Panc1 (cell line): Measurements from ENCODE around the gene KCNF1. TPM values are rescaled to one million over a fixed set of nuclear protein-coding genes. Genes with fewer than 3 reads are reported as not detected.

Experiments used
- ATAC-seq: fragments of 200-7000 bp; cut with Tn5 transposase; 2 replicates; pipeline ENCODE4 v1.9.1; 2020; ENCODE audit warnings: mild to moderate bottlenecking, moderate library complexity
- BruUV-seq: library from RNA; stranded (reverse); fragments of 400-500 nt; replicated peaks from 2 replicates; lab custom pipeline; 2021; lab: Mats Ljungman, UMichigan
- CTCF ChIA-PET: fragments of 300-600 bp; sonication (Branson Sonifier 250); formaldehyde crosslinking; loops from one replicate; lab custom pipeline; 2022; ENCODE audit warnings: antibody characterized with exemption; lab: Charles Lee
- POLR2A ChIA-PET: fragments of 300-600 bp; sonication (Branson Sonifier 250); formaldehyde crosslinking; loops from one replicate; lab custom pipeline; 2022; ENCODE audit warnings: antibody characterized with exemption; lab: Charles Lee
- DNase-seq: peaks from one replicate; pipeline ENCODE4 v3.0.0-alpha.2; 2010; ENCODE audit warnings: low read depth, low spot score
- H3K27ac ChIP-seq: 2 replicates; pipeline ENCODE4 v1.5.1; 2011; ENCODE audit warnings: mild to moderate bottlenecking, low read length, inconsistent platforms
- H3K27me3 ChIP-seq: fragments of 200-500 bp; sonication (Bioruptor generic); 2 replicates; pipeline ENCODE4 v1.6.0; 2014; ENCODE audit warnings: low read length, inconsistent platforms; ENCODE audit not compliant: control insufficient read depth, insufficient read depth
- H3K36me3 ChIP-seq: fragments of 200-500 bp; sonication (Bioruptor generic); 2 replicates; pipeline ENCODE4 v1.5.1; 2014; ENCODE audit warnings: inconsistent platforms, mild to moderate bottlenecking, low read length, moderate library complexity; ENCODE audit not compliant: control insufficient read depth, insufficient read depth
- H3K4me1 ChIP-seq: 2 replicates; pipeline ENCODE4 v1.5.1; 2011; ENCODE audit warnings: inconsistent platforms, mild to moderate bottlenecking, low read length, moderate library complexity; ENCODE audit not compliant: control insufficient read depth, insufficient read depth
- H3K4me3 ChIP-seq, 2 experiments: 2 replicates each; pipeline ENCODE4 v1.5.1; 2011 to 2012; ENCODE audit warnings: low read depth in 2 of 2, low read length in 2 of 2, mild to moderate bottlenecking in 2 of 2, inconsistent platforms in 1 of 2, moderate library complexity in 1 of 2
- H3K9me3 ChIP-seq: fragments of 200-500 bp; sonication (Bioruptor generic); 2 replicates; pipeline ENCODE4 v1.5.1; 2014; ENCODE audit warnings: low read depth, mild to moderate bottlenecking, inconsistent platforms, low read length, moderate library complexity; ENCODE audit not compliant: control insufficient read depth, insufficient read depth
- CTCF ChIP-seq: fragments of 450-650 bp; IDR thresholded peaks from 2 replicates; pipeline ENCODE4 v1.5.1; 2017; ENCODE audit warnings: mild to moderate bottlenecking
- POLR2AphosphoS5 ChIP-seq: IDR thresholded peaks from 2 replicates; pipeline ENCODE4 v1.6.1; 2012; ENCODE audit warnings: mild to moderate bottlenecking, low read depth, low read length, moderate library complexity
- SIN3A ChIP-seq: IDR thresholded peaks from 2 replicates; pipeline ENCODE4 v1.6.1; 2012; ENCODE audit warnings: low read depth, mild to moderate bottlenecking, low read length, moderate library complexity, borderline replicate concordance; ENCODE audit not compliant: insufficient read depth
- TCF7L2 ChIP-seq: IDR thresholded peaks from 2 replicates; pipeline ENCODE4 v1.6.1; 2011; ENCODE audit warnings: mild to moderate bottlenecking, low read depth, low read length, inconsistent platforms
- in situ Hi-C: cut with HindIII; loops from 2 replicates; pipeline ENCODE4 v1.10.0; 2016; ENCODE audit warnings: low sequenced_read_pairs, low pct_unique_long_range_greater_than_20kb
- intact Hi-C: fragments of 100-400 bp; cut with micrococcal nuclease; formaldehyde crosslinking; loops from one replicate; pipeline ENCODE4 v1.10.0; 2022; ENCODE audit not compliant: unreplicated experiment
- total RNA-seq: library from RNA; stranded (reverse); gene quantifications from one replicate; pipeline ENCODE4 v1.2.1, GENCODE V29; 2021; ENCODE audit not compliant: unreplicated experiment
- TF ChIP-seq, protein P1 (sequence below), 2 experiments: IDR thresholded peaks; 2 replicates each; pipeline ENCODE4 v1.6.1; 2011 to 2012; ENCODE audit warnings: low read depth in 2 of 2, control low read depth in 1 of 2, low read length in 1 of 2, mild to moderate bottlenecking in 1 of 2, moderate library complexity in 1 of 2; ENCODE audit not compliant: insufficient read depth in 1 of 2

KCNF1 gene
- total RNA-seq, 1 experiment from 2014 or later: 0.39 TPM

- DNase-seq: no peak
- Histone ChIP-seq H3K4me1 (no peaks in the 10 kb centered on the region), H3K36me3 (no peaks in the 10 kb centered on the region), H3K27me3 (peaks cover 2% of the 10 kb centered on the region), H3K27ac (no peak overlapping the region), H3K4me3 (no peak overlapping the region), H3K9me3 (no peaks in the 10 kb centered on the region)
- POLR2A ChIA-PET: no interaction called here
- ATAC-seq: no peak
- in situ Hi-C loops (no loop called here), intact Hi-C loops (no loop called here)
- no peak for TF ChIP-seq SIN3A
- no peak for TF ChIP-seq TCF7L2
- no peak for TF ChIP-seq CTCF
- no peak for TF ChIP-seq POLR2AphosphoS5
- TF ChIP-seq, protein P1, sequence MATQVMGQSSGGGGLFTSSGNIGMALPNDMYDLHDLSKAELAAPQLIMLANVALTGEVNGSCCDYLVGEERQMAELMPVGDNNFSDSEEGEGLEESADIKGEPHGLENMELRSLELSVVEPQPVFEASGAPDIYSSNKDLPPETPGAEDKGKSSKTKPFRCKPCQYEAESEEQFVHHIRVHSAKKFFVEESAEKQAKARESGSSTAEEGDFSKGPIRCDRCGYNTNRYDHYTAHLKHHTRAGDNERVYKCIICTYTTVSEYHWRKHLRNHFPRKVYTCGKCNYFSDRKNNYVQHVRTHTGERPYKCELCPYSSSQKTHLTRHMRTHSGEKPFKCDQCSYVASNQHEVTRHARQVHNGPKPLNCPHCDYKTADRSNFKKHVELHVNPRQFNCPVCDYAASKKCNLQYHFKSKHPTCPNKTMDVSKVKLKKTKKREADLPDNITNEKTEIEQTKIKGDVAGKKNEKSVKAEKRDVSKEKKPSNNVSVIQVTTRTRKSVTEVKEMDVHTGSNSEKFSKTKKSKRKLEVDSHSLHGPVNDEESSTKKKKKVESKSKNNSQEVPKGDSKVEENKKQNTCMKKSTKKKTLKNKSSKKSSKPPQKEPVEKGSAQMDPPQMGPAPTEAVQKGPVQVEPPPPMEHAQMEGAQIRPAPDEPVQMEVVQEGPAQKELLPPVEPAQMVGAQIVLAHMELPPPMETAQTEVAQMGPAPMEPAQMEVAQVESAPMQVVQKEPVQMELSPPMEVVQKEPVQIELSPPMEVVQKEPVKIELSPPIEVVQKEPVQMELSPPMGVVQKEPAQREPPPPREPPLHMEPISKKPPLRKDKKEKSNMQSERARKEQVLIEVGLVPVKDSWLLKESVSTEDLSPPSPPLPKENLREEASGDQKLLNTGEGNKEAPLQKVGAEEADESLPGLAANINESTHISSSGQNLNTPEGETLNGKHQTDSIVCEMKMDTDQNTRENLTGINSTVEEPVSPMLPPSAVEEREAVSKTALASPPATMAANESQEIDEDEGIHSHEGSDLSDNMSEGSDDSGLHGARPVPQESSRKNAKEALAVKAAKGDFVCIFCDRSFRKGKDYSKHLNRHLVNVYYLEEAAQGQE (IDR thresholded peaks at IDR 0.05; ENCODE audit: insufficient read depth in 1 of 2, low read depth in 2 of 2, low read length in 1 of 2): no peak
- CTCF ChIA-PET: no interaction called here
- BruUV-seq: no TSS peak
These were observed 45.9 kb upstream of the KCNF1 start for GRCh38 chr2:10865841-10866240.

DNA sequence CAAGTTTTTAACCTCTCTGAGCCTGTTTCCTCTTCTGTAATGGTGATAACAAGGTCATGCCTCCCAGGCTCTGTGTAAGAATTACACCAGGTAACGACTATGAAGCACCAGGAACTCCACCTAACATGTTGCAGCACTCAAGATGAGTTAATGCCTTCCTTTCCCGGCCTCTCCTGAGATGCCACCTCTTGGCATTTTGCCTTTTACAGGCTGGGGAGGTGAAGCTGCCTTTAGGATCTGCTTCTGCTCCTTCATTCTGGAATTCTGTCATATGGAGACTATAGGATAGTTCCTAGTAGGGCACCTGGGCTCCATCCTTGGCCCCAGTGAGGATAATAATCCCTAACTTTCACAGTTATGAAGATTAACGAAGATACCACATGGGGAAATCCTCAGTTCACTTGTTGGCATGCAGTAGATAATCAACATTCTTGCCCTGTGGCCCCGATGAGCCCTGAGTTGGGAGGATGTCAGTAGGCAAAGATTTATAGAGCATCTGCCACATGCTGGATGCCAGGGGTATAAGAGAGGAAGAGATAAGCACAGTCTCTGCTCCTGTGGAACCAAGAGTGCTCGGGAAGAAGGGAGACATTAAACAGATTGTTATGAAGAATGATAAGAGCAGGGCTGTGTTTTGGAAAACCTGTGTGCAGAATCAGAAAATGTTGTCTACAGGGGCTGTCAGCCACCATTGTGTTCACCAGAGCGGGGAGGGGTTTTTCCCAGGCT, 43.9 kb upstream of the KCNF1 start:
- Histone ChIP-seq H3K4me3 (no peak overlapping the region), H3K27me3 (peaks cover 2% of the 10 kb centered on the region; the same call in 1 of the 2 replicates), H3K4me1 (no peaks in the 10 kb centered on the region), H3K9me3 (no peaks in the 10 kb centered on the region), H3K27ac (no peak overlapping the region), H3K36me3 (no peaks in the 10 kb centered on the region)
- no peak for TF ChIP-seq CTCF
- TF ChIP-seq POLR2AphosphoS5: no peak
- TF ChIP-seq SIN3A: no peak
- no peak for TF ChIP-seq TCF7L2
- no TSS peak for BruUV-seq
- intact Hi-C loops (no loop called here), in situ Hi-C loops (no loop called here)
- DNase-seq (no peak), ATAC-seq (no peak)
- ChIA-PET POLR2A (no interaction called here), CTCF (no interaction called here)
